GM12872 (cell line): Measurements from ENCODE around the gene ATXN3.

Experiments used
- TF ChIP-seq, protein P1 (sequence below): IDR thresholded peaks from 3 replicates; pipeline ENCODE4 v1.5.1; 2011; ENCODE audit warnings: low read depth, mild to moderate bottlenecking, low read length, moderate library complexity; ENCODE audit not compliant: insufficient read depth

ATXN3 gene

DNA sequence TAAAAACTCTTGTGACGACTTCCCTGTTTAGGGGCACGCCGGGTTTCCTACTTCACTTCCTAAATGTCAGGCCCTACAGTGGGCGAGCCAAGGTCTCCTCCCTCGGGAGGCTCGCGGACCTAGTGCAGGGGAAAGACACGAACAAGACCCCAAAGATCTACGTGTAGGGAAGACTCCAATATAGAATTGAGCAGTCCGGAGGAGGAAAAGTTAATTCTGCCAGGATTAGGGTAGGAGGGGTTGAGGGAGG is 564 bp downstream of the ATXN3 start:
- TF ChIP-seq, protein P1, sequence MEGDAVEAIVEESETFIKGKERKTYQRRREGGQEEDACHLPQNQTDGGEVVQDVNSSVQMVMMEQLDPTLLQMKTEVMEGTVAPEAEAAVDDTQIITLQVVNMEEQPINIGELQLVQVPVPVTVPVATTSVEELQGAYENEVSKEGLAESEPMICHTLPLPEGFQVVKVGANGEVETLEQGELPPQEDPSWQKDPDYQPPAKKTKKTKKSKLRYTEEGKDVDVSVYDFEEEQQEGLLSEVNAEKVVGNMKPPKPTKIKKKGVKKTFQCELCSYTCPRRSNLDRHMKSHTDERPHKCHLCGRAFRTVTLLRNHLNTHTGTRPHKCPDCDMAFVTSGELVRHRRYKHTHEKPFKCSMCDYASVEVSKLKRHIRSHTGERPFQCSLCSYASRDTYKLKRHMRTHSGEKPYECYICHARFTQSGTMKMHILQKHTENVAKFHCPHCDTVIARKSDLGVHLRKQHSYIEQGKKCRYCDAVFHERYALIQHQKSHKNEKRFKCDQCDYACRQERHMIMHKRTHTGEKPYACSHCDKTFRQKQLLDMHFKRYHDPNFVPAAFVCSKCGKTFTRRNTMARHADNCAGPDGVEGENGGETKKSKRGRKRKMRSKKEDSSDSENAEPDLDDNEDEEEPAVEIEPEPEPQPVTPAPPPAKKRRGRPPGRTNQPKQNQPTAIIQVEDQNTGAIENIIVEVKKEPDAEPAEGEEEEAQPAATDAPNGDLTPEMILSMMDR: no peak

DNA sequence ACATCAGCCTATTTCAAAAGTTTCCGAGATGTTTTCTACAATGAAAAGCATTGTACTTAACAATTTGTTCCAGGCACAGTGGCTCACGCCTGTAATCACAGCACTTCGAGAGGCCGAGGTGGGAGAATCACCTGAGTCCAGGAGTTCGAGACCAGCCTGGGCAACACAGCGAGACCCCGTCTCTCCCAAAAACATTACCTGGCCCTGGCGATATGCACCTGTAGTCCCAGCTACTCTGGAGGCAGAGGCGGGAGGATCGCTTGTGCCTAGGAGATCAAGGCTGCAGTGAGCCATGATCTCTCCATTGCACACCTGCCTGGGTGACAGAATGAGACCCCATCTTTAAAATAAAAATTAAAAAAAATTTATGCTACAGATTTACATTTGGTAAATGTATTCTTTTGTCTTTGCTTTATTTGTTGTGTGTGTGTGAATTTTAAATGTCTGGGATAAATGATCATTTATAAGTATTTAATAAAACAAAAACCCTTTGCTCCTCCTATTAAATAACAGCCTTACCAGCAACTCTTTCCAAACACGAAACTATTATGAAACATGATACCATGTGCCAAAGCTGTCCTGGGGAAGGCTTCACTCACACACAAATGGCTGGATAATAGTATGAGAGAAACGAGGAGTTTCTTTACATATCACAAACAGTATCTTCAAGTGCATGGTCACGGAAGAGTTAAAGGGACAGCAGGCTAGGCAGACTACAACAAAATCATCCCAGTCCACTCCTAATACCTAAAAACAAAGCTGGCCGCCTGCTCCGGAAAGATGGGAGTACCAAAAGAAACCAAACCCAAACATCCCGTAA is 1.1 kb downstream of the ATXN3 start:
- TF ChIP-seq, protein P1: no peak

DNA sequence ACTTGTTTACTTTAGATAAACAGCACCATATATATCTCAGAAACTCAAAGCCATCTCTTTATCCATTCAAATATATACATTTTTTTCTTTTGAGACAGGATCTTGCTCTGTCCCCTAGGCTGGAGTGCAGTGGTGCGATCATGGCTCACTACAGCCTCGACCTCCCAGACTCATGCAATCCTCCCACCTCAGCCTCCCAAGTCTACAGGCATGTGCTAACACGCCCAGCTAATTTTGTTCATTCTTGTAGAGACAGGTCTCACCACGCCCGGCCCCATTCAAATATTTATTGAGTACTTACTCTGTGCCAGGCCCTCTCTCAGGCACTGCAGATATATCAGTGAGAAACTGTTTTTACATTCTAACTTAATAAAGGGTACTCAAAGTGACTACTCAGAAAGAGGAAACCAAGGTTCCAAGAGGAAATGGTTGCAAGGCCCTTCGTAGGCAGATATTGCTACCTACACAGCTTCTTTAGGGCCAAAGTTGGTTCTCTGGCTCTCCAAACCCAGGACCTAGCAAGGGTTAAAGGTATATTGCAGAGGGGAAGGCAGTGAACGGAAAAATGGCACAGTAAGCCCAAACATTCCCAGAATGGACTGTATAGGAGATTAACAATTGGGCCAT is 2.9 kb downstream of the ATXN3 start:
- TF ChIP-seq, protein P1: no peak

DNA sequence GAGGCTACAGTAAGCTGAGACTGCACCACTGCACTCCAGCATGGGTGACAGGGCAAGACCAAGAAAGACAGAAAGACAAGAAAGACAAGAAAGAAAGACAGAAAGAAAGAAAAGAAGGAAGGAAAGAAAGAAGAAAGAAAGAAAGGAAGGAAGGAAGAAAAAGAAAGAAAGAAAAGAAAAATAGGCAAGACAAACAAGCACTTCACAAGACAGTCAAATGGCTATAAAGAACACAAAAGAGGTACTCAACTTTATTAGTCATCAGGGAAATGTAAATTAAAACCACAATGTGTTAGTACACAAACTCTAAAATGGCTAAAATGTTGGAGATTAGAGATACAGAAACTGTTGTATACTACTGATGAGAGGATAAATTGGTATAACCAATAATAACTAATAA is 6.6 kb downstream of the ATXN3 start:
- TF ChIP-seq, protein P1: no peak

DNA sequence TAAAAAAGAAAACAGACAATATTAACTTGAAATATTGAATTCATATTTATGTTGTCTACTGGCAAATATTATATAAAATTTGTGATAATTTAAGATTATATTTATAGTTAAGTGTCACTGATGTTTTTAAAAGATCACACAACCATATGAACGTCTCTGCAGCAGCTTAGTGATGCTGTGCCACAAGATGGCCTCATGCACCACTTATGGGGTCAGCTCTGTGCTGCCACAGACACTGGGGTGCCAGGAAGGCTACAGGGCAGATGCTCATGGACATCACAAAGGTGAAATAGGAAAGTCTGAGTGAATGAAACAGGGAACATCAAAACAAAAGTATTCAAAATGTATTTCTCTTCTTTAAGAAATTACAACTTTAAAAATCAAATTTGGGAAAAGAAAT is 13.1 kb downstream of the ATXN3 start:
- TF ChIP-seq, protein P1: peak; percentile 35; the same call in 1 of the 3 replicates

DNA sequence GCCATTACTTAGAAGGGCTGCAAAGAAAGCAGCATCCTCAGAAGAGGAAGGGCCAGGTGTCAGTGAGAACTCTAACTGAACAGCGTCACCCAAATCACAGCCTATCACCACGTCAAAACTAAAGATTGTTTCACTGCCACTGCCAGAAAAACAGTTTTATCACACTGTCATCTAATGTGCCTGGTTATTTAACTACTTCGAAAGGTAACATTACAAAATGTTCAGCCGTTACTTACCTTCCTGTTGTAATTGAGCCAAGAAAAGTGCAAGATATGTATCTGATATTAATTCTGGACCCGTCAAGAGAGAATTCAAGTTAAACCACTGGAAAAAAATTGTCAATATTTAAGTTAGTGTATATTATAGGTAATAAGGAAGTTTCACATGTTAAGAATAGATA is 17.9 kb downstream of the ATXN3 start:
- TF ChIP-seq, protein P1: no peak

DNA sequence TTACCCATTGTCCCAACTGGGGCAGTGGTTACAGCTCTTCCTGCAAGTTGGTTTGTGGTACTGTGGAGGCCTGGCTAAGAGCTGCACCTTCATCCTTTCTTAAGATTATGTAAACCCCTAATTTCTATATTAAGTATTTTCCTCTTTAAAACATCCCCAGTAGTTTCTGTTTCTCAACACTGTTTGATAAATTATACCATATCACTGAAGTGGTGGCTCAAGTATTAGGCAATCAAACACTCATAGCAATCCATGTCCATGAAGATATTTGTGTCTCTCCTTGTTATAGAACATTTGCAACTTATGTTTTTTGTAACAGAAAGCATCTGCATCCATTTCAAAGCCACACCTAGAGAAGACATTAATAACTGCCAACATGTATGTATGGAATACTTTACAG is 31.8 kb downstream of the ATXN3 start:
- TF ChIP-seq, protein P1: no peak
